AG09319 (cell line): ENCODE results near the gene HAUS2.
A peak's percentile ranks its signal among the peaks of the same experiment; 100 is the strongest.
"Not testable (repeated sequence)": the region's sequence is repeated elsewhere in the genome, so short reads cannot be mapped to it uniquely, and the experiment has no call there.

ENCODE experiments used
- DNase-seq: peaks from one replicate; pipeline ENCODE4 v3.0.0-alpha.2; 2010; ENCODE audit warnings: low read depth; ENCODE audit errors: extremely low read depth
- CTCF ChIP-seq: IDR thresholded peaks from 2 replicates; pipeline ENCODE4 v1.5.1; 2011; ENCODE audit warnings: low read depth, mild to moderate bottlenecking, inconsistent platforms, low read length, moderate library complexity

HAUS2 gene

GRCh38 chr15:42549032-42549491 is 424 bp downstream of the HAUS2 start:
- no peak for TF ChIP-seq CTCF

GRCh38 chr15:42549741-42550392 is 1.2 kb downstream of the HAUS2 start:
- no peak for DNase-seq
- no peak for TF ChIP-seq CTCF

More at GRCh38 chr15:42549032-42549491, 424 bp downstream of the HAUS2 start:
- DNase-seq, result no peak

GRCh38 chr15:42553554-42553953 is 4.9 kb downstream of the HAUS2 start:
- no peak for TF ChIP-seq CTCF
- DNase-seq, result no peak

GRCh38 chr15:42556550-42557207 is 8.0 kb downstream of the HAUS2 start:
- DNase-seq, result not testable (repeated sequence)

- no peak for DNase-seq
- no peak for TF ChIP-seq CTCF
Observed at GRCh38 chr15:42558739-42559138, 10.1 kb downstream of the HAUS2 start.

- no peak for TF ChIP-seq CTCF
- DNase-seq, result peak; percentile 97
Observed at GRCh38 chr15:42575188-42576039, 26.8 kb downstream of the HAUS2 start, which contains the start of gene STARD9. TSS of gene STARD9 (plus strand) at chr15:42575606. CDS start at chr15:42575716, 110 bp downstream.

GRCh38 chr15:42576040-42576594 is 27.5 kb downstream of the HAUS2 start:
- no peak for DNase-seq
- TF ChIP-seq CTCF, result no peak
